NCI-H345 (cell line): ENCODE results near the gene SP1.
"Not testable (repeated sequence)": the region's sequence is repeated elsewhere in the genome, so short reads cannot be mapped to it uniquely, and the experiment has no call there.

ENCODE experiments used
- DNase-seq: peaks from one replicate; lab custom pipeline; 2025; lab: John Stamatoyannopoulos, UW

SP1 gene

GRCh38 chr12:53380104-53380793 is at the start of gene SP1:
SP1 (plus strand) TSS chr12:53380176; CDS start chr12:53380292, 116 bp downstream.
- peak; percentile 95 for DNase-seq

DNA sequence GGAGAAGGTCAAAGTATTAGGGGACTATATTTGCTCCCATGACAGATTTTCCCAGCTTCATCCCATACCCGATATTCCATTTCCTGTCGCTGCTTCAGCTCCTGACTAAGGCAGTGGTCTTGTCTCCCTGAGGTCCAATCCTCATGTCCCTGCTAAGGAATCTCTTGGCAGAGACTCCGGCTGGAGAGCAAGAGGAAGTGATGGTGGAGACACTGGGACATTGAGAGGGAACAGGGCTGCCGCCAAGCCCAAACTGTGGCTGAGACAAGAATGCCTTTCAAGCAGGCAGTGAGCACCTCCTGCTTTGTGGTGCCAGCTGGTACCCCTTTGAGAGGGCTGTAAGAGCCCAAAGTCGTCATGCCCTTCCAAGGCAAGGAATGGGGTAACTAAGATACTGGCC is 49.3 kb upstream of the SP1 start:
- DNase-seq, result no peak

DNA sequence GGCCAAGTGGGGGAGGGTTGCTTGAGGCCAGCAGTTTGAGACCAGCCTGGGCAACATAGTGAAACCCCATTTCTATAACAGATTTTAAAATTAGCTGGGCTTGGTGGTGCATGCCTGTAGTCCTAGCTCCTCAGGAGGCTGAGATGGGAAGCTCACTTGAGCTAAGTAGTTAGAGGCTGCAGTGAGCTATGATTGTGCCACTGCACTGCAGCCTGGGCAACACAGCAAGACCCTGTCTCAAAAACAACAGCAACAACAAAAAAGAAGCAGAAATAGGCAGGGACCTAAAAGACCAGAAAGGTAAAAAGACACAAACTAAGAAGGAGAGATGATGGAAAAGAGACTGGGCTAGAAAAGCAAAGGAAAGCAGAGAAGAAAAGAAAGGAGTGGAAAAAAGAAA is 47.6 kb upstream of the SP1 start:
- DNase-seq, result not testable (repeated sequence)

DNA sequence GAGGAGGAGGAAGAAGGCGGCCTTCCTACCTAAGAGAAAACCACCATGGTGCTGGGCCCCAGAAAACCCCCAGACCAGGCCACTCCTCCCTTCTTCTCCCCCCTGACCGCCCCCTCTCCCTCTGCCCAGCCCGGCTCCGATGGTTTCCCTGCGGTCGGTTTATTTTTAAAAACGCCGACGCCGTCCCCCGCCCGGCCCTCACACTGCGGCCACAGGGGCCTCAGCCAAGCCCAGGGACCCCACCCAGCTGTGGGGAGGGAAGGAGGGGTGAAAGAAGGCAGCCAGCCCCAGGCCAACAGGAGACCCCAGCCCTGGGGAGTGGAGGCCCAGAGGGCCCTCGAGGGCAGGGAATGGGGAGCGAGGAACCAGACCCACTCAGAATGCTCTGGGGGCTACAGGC is 47.2 kb upstream of the SP1 start:
- no peak for DNase-seq

DNA sequence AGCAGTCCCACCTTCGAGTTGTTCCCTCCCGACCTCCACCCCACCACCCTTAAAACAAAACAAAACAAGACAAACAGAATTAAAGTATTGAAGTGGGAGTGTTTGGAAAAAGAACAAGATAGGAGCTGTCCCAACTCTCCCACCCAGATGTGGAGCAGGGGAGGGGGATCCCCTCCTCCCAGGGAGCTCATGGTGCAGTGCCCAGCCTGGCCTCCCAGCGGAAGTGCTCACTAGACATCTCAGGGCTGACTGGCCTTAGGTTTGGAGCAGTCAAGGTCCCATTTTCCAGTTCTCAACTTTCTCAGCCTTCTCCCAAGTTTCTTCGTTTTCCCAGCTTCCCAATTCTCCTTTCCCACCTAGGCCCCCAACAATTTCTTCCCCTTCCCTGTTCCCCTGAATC is 46.7 kb upstream of the SP1 start:
- DNase-seq, result no peak

DNA sequence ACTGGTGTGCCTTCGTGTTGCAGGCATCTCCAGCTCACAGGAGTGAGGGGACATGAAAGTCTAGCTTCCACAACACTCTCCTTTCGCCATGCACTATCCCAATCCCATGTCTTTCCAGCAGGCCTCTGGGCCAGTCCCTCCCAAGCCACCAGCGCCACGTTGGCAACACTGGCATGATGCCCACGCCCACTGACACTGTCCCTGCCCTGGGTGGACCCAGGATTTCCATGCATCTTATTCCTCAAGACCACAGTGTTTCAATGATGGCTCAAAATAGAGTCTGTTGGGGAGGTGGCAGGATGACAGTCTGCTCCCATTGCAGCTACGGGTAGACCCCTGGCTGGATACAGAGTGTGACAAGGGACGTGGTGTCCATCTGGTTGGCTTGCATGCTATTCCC is 46.1 kb upstream of the SP1 start:
- DNase-seq, result no peak

GRCh38 chr12:53334822-53335221 is 45.2 kb upstream of the SP1 start:
- DNase-seq, result no peak

- no peak for DNase-seq
Observed at GRCh38 chr12:53336181-53336681, 43.7 kb upstream of the SP1 start, which contains the start of gene SP7. SP7 (minus strand) TSS chr12:53336354; CDS start chr12:53335646, 708 bp downstream.

- no peak for DNase-seq
Observed at GRCh38 chr12:53338017-53338416, 42.0 kb upstream of the SP1 start.

- no peak for DNase-seq
Observed at GRCh38 chr12:53338916-53339315, 41.1 kb upstream of the SP1 start.

DNA sequence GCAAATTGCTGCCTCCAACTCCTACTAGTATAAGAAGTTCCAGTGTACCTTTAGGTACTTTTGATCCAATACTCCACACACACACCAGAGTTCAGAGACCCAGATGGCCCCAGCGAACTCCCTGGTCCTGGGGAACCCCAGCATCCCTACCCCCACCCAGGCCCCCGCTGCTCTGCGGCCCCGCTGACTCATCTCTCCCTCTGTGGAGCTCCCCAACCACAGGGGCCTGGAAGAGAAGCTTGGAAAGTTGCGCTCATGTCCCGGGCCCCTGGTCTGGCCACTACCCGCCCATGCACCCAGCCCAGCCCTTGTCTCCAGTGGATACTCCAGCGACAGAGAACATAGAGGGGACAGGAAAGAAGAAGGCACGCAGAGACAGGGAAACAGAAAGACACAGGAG is 39.6 kb upstream of the SP1 start:
- no peak for DNase-seq

DNA sequence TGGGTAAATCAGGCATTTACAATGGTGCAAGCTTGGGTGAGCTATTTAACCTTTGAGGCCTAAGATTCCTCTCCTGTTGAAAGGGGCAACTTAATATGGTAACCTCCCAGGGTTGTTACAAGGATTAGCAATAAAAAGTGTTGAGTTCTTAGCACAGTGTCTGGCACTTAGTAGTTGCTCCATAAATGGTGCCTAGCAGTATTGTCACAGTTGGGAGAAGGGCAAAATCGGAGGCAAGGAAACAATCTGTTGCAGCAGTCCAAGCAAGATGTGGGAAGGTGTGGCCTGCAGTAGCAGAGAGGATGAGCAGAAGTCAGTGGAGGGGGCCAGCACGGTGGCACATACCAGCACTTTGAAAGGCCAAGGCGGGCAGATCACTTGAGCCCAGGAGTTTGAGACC is 36.5 kb upstream of the SP1 start:
- no peak for DNase-seq

DNA sequence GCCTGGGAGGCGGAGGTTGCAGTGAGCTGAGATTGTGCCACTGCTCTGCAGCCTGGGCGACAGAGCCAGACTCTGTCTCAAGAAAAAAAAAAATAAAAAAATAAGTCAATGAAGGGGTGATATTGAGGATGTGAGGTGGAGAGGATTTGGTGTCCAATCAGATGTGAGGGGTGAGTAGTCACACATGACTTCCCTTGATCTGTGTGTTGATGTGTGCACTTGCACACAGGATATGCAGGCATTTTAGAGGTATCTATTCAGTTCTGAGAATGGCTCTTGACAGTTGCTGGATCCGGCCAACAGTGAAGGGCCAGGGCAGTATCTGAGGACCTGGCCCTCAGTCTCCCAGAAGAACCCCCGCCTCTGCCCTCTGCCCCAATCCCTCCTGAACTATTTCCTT is 36.0 kb upstream of the SP1 start:
- no peak for DNase-seq

DNA sequence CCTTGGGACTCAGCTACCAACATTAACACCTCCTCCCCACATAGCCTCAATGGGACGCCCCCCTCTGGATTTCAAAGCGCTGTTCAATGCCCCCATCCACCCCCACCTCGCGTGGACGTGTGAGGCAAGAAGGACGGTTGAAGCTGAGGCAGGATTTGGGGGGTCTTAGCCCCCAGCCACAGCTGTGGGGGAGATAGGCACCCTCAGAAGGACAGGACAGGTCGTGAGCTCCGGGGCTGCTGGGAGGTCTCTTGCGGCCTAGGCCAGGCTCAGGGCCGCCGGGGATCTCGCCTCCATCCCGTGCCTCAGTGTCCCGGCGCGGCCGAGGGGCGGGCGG is 35.5 kb upstream of the SP1 start:
- no peak for DNase-seq

DNA sequence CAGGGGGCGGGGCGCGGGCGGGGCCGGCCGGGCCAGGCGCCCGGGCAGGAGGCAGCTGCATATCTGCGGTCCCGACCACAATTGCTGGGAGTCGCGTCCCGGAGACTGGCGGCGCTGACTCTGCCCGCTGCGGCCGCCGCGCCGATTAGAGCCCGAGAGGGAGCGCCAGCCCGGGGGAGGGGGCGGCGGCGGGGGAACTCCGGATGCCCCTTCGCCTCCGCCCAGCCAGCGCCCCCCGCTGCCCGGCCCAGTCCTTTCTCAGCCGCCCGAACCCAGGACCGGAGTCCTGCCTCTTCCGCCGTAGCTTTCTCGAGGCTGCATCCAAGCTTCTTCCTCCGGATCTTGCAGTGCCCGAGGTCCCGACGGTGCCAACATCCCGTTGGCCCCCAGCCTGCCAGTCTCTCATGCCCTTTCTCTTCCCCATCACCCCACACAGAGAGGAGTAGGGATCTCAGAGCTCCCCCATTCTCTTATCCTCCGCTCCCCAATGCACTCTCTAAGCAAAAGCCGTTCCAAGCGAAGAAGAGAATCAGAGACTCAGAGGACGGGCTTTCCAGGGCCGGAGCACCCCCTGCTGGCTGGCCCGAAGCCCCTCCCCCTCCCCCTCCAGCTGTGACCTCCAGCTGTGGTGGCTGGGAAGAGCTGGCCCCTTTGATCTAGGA is 35.0 kb upstream of the SP1 start:
- DNase-seq, result peak; percentile 31

DNA sequence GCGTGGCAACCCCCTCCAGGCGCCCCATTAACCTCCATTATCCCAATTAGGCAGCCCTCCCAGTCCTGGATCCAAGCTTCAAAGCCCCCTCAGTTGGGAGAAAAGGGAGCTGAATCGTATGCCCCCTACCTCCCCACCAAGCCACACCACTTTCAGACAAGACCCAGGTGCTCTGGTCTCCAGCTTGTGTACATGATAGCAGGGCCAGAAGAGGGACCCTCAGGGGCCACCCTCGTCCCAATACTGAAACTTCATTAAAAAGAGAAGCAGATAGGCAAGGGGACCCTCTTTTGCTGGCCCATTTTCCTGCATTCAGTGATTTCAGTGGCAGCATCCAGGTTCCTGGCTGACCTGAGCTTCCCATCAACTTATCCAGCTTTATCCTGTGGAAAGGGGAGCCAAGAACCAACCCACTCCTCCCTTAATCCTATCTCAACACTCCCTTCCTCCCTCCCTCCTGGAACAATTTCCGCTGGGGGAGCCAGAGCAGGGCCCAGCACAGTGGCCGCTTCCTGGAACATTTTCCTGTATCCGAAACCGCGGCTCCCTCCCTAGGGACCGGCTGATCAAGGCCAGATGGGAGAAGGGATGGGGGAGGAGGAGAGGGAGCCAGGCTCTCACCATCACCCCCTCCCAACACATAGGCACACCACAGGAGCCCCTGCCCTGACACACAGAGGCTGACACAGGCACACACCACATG is 34.3 kb upstream of the SP1 start:
- no peak for DNase-seq

GRCh38 chr12:53346491-53346890 is 33.5 kb upstream of the SP1 start:
- DNase-seq, result no peak

DNA sequence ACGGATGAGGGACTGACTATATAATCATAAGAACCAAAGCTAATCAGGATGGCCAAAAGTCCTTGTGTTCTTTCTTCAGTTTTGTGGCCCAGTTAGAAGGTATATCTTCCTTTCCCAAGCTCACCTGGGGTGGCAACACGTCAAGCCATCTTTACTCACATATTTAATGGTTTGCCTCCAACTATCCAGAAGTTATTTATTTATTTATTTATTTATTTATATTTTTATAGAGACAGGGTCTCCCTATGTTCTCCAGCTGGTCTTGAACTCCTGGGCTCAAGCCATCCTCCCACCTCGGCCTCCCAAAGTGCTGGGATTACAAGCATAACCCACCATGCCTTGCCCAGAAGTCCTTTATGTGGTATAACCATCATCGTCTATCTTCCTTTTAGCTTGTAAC is 32.1 kb upstream of the SP1 start:
- no peak for DNase-seq

DNA sequence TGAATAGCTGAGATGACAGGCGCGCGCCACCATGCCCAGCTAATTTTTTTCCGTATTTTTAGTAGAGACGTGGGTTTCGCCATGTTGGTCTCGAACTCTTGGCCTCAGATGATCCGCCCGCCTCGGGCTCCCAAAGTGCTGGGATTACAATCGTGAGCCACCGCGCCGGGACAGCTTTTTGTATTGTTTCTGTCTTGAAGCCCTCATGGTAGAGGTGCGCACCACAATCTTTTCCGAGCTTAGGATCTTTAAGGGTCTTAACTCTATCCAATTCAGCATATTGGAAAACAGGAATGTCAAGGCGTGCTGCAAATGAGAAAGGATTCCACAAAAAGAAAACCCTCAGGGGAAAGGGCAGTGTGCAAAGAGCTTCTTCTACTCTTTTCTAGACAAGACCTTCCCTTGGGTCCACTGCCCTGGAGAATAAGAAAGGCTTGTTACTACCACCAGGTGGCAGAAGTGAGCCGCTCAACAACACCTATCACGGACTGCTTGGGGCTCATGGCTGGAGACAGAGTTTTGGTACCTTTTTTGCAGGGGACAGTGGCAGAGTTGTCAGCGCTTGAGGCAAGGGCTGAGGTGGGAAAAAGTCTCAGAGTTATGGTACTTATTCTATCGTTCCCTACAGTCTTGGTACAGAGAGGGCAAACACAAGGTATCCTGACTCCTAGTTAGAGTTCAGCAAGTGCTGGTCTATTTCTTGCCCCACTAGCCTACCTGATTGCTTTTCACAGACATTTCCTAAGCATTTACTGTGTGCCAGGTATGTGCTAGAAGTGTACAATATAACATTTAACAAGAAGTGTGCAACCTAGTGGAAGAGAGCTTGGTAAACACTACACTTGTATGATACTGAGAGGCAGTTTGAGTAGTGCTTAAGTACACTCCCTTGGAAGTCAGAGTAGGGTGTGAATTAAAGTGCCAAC is 27.4 kb upstream of the SP1 start:
- DNase-seq, result peak; percentile 76

DNA sequence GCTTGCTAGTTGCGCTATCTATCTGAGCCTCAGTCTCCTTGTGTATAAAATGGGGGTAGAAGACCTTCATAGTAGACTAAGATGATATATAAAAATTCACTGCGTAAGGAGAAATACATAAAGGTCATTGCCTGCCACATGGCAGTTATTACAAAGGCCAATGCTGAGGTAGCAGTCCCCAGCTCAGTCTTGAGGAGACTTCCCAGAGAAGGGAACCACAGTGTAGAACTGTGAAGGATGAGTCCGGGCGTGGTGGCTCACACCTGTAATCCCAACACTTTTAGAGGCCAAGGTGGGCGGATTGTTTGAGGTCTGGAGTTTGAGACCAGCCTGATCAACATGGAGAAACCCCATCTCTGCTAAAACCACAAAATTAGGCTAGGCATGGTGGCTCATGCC is 26.7 kb upstream of the SP1 start:
- DNase-seq, result no peak

DNA sequence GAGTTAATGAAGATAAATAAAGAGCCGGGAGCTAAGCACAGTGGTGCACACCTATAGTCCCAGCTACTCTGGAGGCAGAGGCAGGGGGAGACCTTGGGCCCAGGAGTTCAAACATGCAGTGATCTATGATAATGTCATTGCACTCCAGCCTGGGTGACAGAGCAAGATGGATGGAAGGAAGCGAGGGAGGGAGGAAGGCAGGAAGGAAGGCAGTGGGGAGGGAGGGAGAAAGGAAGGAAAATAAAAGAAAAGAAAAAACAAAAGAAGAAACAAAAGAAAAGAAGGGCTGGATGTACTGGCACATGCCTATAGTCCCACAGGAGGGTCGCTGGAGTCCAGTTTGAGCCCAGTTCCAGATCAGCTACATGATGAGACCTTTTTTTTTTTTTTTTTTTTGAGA is 24.9 kb upstream of the SP1 start:
- DNase-seq, result no peak

- DNase-seq, result no peak
Observed at GRCh38 chr12:53358836-53359419, 21.0 kb upstream of the SP1 start.
